ENCODE data around the gene ADAMTS2.

Gene ADAMTS2

GRCh38 chr5:179297486-179298180, 47.6 kb downstream of the ADAMTS2 start:
- no peak for TF ChIP-seq CTCF (IDR thresholded peaks at IDR 0.05; ENCODE audit: borderline replicate concordance, insufficient read depth, low read depth, low read length)
- H3K4me3 ChIP-seq (ENCODE audit: low read depth, low read length): no peak overlapping the region

GRCh38 chr5:179297026-179297425, 48.2 kb downstream of the ADAMTS2 start:
- no peak for TF ChIP-seq CTCF (IDR thresholded peaks at IDR 0.05; ENCODE audit: borderline replicate concordance, insufficient read depth, low read depth, low read length)
- H3K4me3 ChIP-seq (ENCODE audit: low read depth, low read length): no peak overlapping the region

- H3K4me3 ChIP-seq (ENCODE audit: low read depth, low read length): no peak overlapping the region
- TF ChIP-seq CTCF (IDR thresholded peaks at IDR 0.05; ENCODE audit: borderline replicate concordance, insufficient read depth, low read depth, low read length): no peak
Observed at GRCh38 chr5:179296150-179296821, 49.0 kb downstream of the ADAMTS2 start.

GRCh38 chr5:179295778-179296149, 49.5 kb downstream of the ADAMTS2 start:
- no peak overlapping the region for H3K4me3 ChIP-seq (ENCODE audit: low read depth, low read length)
- no peak for TF ChIP-seq CTCF (IDR thresholded peaks at IDR 0.05; ENCODE audit: borderline replicate concordance, insufficient read depth, low read depth, low read length)

GRCh38 chr5:179294891-179295777, 50.1 kb downstream of the ADAMTS2 start:
- no peak for TF ChIP-seq CTCF (IDR thresholded peaks at IDR 0.05; ENCODE audit: borderline replicate concordance, insufficient read depth, low read depth, low read length)
- H3K4me3 ChIP-seq (ENCODE audit: low read depth, low read length): no peak overlapping the region

GRCh38 chr5:179294131-179294780, 51.0 kb downstream of the ADAMTS2 start:
- no peak overlapping the region for H3K4me3 ChIP-seq (ENCODE audit: low read depth, low read length)
- TF ChIP-seq CTCF (IDR thresholded peaks at IDR 0.05; ENCODE audit: borderline replicate concordance, insufficient read depth, low read depth, low read length): no peak
